Lower lobe of right lung (tissue), 2 donors: ENCODE data around the gene UBR3. TPM values are rescaled to one million over a fixed set of nuclear protein-coding genes. Genes with fewer than 3 reads are reported as not detected.
A peak's percentile ranks its signal among the peaks of the same experiment; 100 is the strongest.
"Not testable (repeated sequence)": the region's sequence is repeated elsewhere in the genome, so short reads cannot be mapped to it uniquely, and the experiment has no call there.

ENCODE experiments used
- ATAC-seq, 2 donors: fragments of 200-7000 bp; cut with Tn5 transposase; one replicate each; pipeline ENCODE4 v1.9.1; 2020 to 2022; ENCODE audit warnings: mild to moderate bottlenecking in 2 of 2, moderate library complexity in 2 of 2
- DNase-seq: peaks from one replicate; pipeline ENCODE4 v3.0.0-alpha.2; 2020
- H3K27ac ChIP-seq: fragments of 200-600 bp; one replicate; pipeline ENCODE4 v1.8.0; 2022
- H3K27me3 ChIP-seq: fragments of 200-600 bp; one replicate; pipeline ENCODE4 v1.8.0; 2022; ENCODE audit warnings: low read depth
- H3K36me3 ChIP-seq: fragments of 200-600 bp; one replicate; pipeline ENCODE4 v1.8.0; 2022; ENCODE audit warnings: mild to moderate bottlenecking
- H3K4me1 ChIP-seq: fragments of 200-600 bp; one replicate; pipeline ENCODE4 v1.8.0; 2022
- H3K4me3 ChIP-seq: fragments of 200-600 bp; one replicate; pipeline ENCODE4 v1.8.0; 2022; ENCODE audit warnings: mild to moderate bottlenecking
- H3K9me3 ChIP-seq: fragments of 200-600 bp; one replicate; pipeline ENCODE4 v1.8.0; 2022
- intact Hi-C: fragments of 100-400 bp; cut with DNase I; formaldehyde crosslinking; loops from one replicate; pipeline ENCODE4 v1.11.0; 2022
- total RNA-seq: library from RNA; stranded (reverse); fragmentation: NEBNext Ultra II Directional; extraction: Animal tissue kit (Norgen Biotek cat#: 25700); gene quantifications from one replicate; pipeline ENCODE4 v1.2.1, GENCODE V29; 2021
- TF ChIP-seq, protein P1 (sequence below): fragments of 200-600 bp; IDR thresholded peaks from one replicate; pipeline ENCODE4 v1.8.0; 2022; ENCODE audit warnings: antibody characterized with exemption, mild to moderate bottlenecking
- donor health status: DM: no; HTN: yes; CAD: no; lungs with severe emphysema.

The UBR3 gene
- total RNA-seq, 1 donor from 2014 or later, result 46.7 TPM

- DNase-seq, result no peak
- peaks cover 23% of the 10 kb centered on the region for H3K4me1 ChIP-seq
- no peaks in the 10 kb centered on the region for H3K27me3 ChIP-seq
- intact Hi-C loops, result no loop called here
- H3K36me3 ChIP-seq, result peaks cover 8% of the 10 kb centered on the region
- peak; percentile 23 to 24 for ATAC-seq
- no peaks in the 10 kb centered on the region for H3K9me3 ChIP-seq
- no peak overlapping the region for H3K27ac ChIP-seq
- no peak overlapping the region for H3K4me3 ChIP-seq
- TF ChIP-seq, protein P1, sequence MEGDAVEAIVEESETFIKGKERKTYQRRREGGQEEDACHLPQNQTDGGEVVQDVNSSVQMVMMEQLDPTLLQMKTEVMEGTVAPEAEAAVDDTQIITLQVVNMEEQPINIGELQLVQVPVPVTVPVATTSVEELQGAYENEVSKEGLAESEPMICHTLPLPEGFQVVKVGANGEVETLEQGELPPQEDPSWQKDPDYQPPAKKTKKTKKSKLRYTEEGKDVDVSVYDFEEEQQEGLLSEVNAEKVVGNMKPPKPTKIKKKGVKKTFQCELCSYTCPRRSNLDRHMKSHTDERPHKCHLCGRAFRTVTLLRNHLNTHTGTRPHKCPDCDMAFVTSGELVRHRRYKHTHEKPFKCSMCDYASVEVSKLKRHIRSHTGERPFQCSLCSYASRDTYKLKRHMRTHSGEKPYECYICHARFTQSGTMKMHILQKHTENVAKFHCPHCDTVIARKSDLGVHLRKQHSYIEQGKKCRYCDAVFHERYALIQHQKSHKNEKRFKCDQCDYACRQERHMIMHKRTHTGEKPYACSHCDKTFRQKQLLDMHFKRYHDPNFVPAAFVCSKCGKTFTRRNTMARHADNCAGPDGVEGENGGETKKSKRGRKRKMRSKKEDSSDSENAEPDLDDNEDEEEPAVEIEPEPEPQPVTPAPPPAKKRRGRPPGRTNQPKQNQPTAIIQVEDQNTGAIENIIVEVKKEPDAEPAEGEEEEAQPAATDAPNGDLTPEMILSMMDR, result no peak
These were observed 12.9 kb downstream of the UBR3 start for GRCh38 chr2:169839954-169840746.

GRCh38 chr2:169840747-169841142, 13.5 kb downstream of the UBR3 start:
- Histone ChIP-seq H3K4me1 (peaks cover 23% of the 10 kb centered on the region), H3K4me3 (no peak overlapping the region), H3K9me3 (no peaks in the 10 kb centered on the region), H3K27ac (no peak overlapping the region), H3K27me3 (no peaks in the 10 kb centered on the region), H3K36me3 (peaks cover 8% of the 10 kb centered on the region)
- intact Hi-C loops, result no loop called here
- DNase-seq (no peak), ATAC-seq (peak; percentile 31 to 38)
- TF ChIP-seq, protein P1, result no peak

DNA sequence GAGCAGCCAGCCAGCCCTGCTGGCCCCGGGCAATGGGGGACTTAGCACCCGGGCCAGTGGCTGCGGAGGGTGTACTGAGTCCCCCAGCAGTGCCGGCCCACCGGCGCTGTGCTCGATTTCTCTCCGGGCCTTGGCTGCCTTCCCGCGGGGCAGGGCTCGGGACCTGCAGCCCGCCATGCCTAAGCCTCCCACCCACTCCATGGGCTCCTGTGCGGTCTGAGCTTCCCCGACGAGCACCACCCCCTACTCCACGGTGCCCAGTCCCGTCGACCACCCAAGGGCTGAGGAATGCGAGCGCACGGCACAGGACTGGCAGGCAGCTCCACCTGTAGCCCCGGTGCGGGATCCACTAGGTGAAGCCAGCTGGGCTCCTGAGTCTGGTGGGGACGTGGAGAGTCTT, 14.4 kb downstream of the UBR3 start:
- H3K4me1 ChIP-seq, result peaks cover 23% of the 10 kb centered on the region
- H3K9me3 ChIP-seq, ATAC-seq, H3K4me3 ChIP-seq, intact Hi-C loops, H3K36me3 ChIP-seq, H3K27me3 ChIP-seq, DNase-seq, H3K27ac ChIP-seq: not testable (repeated sequence)

GRCh38 chr2:169845016-169845415, 17.8 kb downstream of the UBR3 start:
- intact Hi-C loops, result no loop called here
- no peak for ATAC-seq
- TF ChIP-seq, protein P1, result no peak
- Histone ChIP-seq H3K4me1 (peaks cover 12% of the 10 kb centered on the region), H3K27me3 (no peaks in the 10 kb centered on the region), H3K27ac (no peak overlapping the region), H3K36me3 (peaks cover 8% of the 10 kb centered on the region), H3K4me3 (no peak overlapping the region), H3K9me3 (no peaks in the 10 kb centered on the region)
- no peak for DNase-seq

- H3K4me3 ChIP-seq, intact Hi-C loops, H3K27ac ChIP-seq: not testable (repeated sequence)
These were observed 21.9 kb downstream of the UBR3 start for GRCh38 chr2:169848959-169849693.

GRCh38 chr2:169849710-169850109, 22.5 kb downstream of the UBR3 start:
- TF ChIP-seq, protein P1, result no peak
- intact Hi-C loops, result no loop called here
- no peak for ATAC-seq
- H3K4me3 ChIP-seq, result no peak overlapping the region
- H3K9me3 ChIP-seq, result no peaks in the 10 kb centered on the region
- H3K36me3 ChIP-seq, result no peaks in the 10 kb centered on the region
- DNase-seq, result no peak
- H3K27ac ChIP-seq, result no peak overlapping the region
- no peaks in the 10 kb centered on the region for H3K27me3 ChIP-seq
- no peaks in the 10 kb centered on the region for H3K4me1 ChIP-seq

More at GRCh38 chr2:169848959-169849693, 21.9 kb downstream of the UBR3 start:
- H3K27me3 ChIP-seq, H3K4me1 ChIP-seq, H3K9me3 ChIP-seq, DNase-seq, H3K36me3 ChIP-seq, ATAC-seq: not testable (repeated sequence)
